CD4-positive, alpha-beta T cell treated with Interleukin-15 for 4 hours (primary cell): ENCODE data around the gene FBXO48.
A peak's percentile ranks its signal among the peaks of the same experiment; 100 is the strongest.
"Not testable (repeated sequence)": the region's sequence is repeated elsewhere in the genome, so short reads cannot be mapped to it uniquely, and the experiment has no call there.

Experiments used
- DNase-seq: peaks from one replicate; pipeline ENCODE4 v3.0.0-alpha.2; 2020; ENCODE audit warnings: low spot score

The FBXO48 gene

GRCh38 chr2:68471385-68471784, 4.3 kb upstream of the FBXO48 start:
- no peak for DNase-seq

DNA sequence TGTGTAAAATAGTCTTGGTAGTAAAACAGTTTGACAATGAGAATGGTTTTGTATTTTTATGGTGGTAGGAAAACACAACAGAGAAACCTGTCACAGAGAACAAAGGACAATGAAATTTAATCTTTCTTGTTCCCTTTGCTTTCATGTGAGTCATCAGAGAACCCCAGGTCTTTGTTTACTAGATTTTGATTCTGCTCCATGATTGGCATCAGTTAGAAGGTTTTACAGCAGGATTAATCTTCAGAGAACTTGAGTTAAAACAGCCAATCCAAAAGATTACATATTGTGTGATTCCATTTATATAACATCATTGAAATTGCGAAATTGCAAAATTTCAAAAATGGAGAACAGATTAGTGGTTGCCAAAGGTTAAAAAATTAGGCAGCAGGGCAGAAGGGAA, 2.8 kb upstream of the FBXO48 start:
- DNase-seq = no peak

- DNase-seq = no peak
These were observed 1.7 kb upstream of the FBXO48 start for GRCh38 chr2:68468801-68469200.

GRCh38 chr2:68466778-68467076, 367 bp downstream of the FBXO48 start:
- no peak for DNase-seq

DNA sequence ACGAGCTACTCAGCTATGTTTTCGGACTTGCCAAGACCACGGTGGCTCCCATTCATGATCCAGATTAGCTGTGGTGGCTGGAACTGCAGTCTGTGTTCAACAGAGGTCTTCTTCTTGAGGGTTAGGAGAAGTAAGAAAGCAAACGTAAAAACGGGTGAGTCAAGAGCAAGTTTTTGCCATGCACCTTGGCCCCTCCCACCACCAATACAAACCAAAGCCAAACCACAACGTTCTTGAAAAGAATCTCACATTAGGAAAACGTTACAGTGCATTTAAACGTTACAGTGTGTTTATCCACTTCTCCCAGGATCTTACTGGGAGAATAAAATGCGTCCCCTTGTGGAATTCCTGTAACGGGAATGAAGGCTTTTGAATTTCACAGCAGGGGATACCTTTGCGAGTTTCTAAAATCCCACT, 725 bp downstream of the FBXO48 start:
- peak; percentile 71 for DNase-seq

DNA sequence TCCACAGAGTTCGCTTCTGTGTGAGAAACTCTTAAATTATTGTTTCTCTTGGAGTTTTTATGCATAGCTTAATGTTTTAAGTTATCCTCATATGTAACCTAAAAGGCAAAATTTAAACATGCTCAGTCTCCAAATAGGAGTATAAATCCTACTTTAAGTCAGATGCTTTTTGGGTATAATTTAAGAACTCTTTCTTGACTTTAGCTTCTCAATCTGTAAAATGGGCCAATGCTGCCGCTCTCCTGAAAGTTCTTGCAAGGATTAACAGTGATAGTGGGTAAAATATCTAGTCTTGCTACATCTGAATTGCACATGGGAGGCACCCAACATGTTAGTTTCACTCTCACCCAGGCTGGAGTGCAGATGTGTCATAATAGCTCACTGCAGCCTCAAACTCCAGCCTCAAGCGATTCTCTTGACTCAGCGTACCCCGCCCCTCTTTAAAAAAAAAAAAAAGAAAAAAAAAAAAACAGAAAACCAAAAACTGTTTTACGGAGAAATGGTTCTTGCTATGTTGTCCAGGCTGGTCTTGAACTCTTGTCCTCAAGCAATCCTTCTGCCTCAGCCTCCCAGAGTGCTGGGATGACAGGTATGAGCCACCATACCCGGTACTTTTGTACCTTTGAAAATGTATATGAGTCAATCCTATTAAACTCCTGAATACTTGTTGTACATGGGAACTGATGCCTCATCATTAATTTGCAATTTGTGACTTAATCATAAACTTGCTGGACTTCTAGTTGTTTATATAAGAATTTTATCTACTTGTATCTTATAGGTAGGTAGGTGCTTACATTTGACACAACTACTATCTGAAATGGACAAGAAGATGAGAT, 1.8 kb downstream of the FBXO48 start:
- DNase-seq = peak; percentile 72

GRCh38 chr2:68464651-68465050, 2.4 kb downstream of the FBXO48 start:
- peak; percentile 12 for DNase-seq

DNA sequence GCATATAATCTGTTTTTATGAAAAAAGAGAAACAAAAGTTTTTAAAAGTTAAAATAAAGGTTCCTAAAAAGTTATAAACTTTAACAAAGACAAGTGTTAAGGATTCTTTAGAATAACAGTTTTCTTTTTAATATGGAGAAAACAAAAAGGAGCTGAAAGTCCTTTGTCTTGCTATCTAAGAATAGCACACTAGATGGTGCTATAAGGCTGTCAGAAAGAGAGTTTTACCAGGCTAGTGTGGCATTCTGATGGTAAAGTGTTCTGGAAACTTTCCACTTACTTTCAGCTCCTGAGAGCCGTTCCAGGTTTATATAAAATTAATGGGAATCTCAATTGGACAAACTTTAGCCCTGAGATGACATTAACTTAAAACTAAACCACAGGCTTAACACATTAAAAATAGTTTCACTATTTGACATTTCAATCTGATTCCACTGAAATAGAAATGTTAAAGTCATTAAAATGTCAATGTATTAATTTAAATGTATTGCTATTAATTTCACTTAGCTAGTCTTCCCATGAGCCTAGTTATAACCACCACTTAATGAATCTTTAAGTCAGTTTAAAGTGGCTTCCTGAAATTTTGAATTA, 3.7 kb downstream of the FBXO48 start:
- DNase-seq = peak; percentile 72

GRCh38 chr2:68458981-68459380, 8.1 kb downstream of the FBXO48 start:
- DNase-seq = no peak

DNA sequence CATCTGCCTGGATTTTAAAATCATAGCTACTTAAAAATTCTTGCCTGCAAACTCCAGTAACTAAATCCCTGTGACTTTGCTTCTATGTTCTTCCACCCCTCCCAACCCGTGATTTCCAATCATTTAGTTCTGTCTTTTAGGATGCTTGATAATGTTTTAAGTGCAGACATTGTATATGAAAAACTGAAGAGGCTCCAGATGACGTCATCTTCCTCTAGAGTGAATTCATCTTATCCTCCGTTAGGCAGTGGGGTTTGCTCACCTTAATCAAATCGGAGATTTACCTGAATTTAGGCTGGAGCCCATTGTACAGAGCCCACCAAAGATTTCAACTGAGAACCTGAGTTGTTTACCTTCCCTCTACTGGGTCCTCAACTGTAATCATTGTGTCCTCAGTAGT, 10.9 kb downstream of the FBXO48 start:
- DNase-seq = no peak

DNA sequence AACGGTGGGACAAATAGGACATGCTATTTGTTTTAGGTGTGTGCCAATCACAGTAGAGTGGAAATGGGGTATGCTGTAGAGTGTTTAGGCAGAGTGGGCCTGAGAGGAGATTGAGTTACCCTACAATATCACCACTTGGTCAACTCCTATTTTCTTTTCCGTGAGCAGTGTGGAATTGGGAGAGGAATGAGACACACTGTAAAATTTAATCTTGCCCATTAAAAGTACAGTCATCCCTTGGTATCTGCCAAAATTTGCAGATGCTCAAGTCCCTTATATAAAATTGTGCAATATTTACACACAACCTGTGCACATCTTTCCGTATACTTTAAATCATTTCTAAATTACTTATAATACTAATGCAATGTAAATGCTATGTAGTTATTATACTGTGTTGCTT, 12.4 kb downstream of the FBXO48 start:
- no peak for DNase-seq

GRCh38 chr2:68453761-68454360, 13.2 kb downstream of the FBXO48 start:
- no peak for DNase-seq

DNA sequence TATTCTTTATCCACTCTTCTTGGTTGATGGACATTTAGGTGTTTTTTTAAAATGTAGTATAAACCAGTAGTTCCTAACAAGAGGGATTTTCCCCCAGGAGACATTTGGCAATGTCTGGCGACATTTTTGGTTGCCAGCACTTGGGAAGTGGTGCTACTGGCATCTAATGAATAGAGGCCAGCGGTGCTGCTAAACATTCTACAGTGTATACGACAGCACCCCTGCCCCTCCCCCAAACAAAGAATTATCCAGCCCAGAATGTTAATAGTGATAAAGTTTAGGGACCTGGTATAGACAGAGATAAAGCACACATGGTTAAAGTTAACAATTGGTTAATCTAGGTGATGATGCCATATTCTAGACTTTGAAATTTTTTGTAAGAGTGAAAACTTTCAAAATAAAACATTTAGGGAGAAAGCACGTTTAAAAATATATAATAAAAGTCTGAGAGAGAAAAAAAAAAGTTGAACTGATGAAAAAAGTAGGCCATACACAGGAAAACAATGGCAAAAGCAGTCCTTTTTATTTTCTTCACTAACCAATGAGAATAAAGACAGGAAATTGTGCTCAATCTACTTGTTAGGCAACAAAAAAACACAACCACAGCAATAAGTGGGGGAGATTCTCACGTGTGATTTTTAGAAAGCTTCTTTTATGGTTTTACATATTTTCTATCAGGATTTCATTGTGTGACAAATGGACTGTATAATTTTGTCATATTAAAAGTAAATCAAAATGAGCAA, 14.8 kb downstream of the FBXO48 start:
- no peak for DNase-seq

GRCh38 chr2:68448671-68449653, 18.1 kb downstream of the FBXO48 start:
- DNase-seq = no peak

DNA sequence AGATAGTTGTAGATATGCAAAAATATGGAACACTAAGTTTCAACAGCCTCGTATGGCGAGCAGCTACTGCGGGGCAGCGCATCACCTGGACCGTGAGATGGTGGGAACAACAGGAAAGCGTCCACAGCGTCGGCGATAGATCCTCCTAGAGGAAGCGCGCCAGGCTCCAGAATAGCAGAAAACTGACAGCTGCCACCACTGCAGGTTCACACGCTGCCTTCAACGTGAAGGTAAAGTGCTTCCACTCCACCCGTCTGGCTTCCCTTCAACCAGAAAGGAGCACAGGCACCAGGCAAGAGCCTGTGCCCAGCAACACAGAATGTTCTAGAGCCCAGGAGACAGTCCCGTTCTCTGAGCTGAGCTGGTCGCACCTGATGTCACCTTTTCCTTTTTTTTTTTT, 20.0 kb downstream of the FBXO48 start:
- no peak for DNase-seq

DNA sequence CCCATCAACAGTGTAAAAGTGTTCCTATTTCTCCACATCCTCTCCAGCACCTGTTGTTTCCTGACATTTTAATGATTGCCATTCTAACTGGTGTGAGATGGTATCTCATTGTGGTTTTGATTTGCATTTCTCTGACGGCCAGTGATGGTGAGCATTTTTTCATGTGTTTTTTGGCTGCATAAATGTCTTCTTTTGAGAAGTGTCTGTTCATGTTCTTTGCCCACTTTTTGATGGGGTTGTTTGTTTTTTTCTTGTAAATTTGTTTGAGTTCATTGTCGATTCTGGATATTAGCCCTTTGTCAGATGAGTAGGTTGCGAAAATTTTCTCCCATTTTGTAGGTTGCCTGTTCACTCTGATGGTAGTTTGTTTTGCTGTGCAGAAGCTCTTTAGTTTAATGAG, 20.7 kb downstream of the FBXO48 start:
- not testable (repeated sequence) for DNase-seq

DNA sequence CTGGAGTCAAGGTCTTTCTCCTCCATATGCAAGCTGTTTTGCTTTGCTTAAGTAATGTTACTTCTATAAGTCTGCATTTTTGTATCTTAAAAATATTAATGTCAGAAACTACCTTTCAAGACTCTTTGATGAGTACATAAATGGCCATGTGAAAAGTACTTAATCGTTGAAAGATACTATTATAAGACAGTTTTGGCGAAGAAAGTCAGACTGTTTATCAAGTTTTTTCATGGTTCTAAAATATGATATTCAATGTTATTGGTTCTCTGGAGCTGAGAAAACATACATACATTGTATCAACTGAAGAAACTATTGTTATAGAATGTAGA, 25.1 kb downstream of the FBXO48 start:
- DNase-seq = no peak

- peak; percentile 92 for DNase-seq
These were observed 25.7 kb downstream of the FBXO48 start for GRCh38 chr2:68441179-68441993.

- DNase-seq = no peak
These were observed 28.4 kb downstream of the FBXO48 start for GRCh38 chr2:68438455-68439303.

DNA sequence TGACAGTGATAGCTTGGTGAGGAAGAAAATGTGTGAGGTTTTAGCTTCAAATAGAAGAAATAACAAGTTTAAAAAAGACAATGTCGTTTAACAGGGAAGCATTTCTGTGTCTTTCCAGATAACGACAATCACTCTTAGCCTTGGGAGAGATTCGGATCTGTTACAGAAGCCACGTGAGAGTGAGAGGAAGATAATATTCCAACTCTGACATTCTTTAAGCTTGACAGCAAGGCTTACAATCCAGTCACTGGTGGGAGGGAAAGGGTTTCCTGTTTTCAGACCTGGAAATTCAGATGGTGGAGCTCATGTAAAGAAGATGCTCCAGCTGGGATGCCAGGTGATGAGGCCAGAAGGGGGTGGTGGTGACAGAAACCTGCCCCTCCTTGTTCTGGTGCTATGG, 30.8 kb downstream of the FBXO48 start:
- DNase-seq = no peak
